ENCODE data around the gene TMOD1.

Gene TMOD1

DNA sequence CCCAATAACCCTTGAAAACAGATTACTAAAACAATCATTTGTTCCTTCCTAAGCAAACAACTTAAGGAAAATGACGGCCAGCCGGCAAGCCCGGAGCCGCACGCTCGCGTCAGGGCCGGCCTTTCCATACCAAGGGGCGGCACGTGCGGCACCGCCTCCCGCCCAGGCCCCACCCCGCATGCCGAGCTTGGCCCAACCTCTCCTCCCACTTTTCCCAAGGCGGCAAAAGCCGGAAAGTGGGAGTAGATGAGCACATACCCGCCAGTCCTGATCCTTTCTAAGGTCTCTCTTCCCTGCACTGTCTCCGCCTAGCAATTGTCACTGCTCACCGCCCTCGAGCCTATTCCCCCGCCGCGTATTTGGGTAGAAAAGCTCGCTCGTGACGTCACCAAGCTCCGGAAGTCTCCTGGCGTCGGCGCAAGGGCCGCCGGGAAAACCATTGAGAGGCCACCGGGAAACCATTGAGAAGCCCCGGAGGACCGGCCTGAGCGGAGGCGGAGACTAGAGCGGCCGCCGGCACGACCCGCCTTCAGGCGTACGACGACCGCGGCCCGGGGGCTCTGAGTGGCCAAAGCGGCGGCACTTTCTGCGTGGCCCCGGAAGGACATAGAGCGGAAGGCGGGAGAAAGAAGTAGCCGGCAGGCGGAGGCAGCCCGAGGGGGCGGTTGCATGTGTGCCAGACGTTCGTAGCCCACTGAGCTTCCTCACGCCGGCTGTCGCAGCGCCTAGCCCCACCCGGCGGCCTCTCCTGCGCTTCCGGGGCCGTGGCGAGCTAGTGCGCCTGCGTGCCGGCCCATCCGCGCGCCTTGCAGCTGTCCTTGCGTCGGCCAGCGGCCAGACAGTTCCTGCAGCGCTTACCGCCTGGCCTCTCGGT is 131.8 kb downstream of the TMOD1 start, which contains the start of the genes NCBP1 and TSTD2:
TSS of gene NCBP1 (plus strand) at position 837 of the 874 bp plus-strand sequence. CDS start 61 bp downstream, outside the sequence.
TSS of gene TSTD2 (minus strand) at position 384 of the 874 bp plus-strand sequence. CDS start 5,806 bp downstream, outside the sequence.
- peak; percentile 99 for DNase-seq (ENCODE audit: low read depth, low spot score)

DNA sequence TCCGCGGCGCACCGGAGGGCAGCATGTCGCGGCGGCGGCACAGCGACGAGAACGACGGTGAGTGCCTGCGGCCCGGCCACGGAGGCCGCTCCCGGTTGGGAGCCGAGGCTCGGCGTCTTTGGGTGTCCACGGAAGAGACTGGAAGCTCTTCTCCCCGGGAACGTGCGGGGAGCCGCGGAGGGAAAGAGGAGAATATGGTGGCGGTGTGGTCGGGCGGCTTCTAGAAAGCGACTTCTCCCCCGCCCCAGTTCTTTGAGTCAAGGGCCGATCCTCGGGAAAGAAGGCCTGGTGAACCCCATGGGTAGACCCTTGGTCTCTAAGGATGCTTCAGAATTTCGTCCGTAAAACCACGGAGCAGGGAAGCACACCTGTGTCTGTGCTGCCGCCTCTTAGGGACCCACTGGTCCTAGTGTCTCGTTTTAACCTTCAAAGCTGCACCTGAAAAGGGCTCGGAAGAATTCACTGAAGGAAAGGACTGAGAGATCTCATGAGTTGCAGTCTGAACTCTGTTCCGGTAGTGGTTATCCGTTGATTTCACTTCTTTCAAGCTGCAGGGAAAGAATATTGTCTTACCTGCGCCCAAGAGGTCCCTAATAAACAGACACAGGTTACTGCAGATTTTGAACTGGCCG is 132.5 kb downstream of the TMOD1 start:
- peak; percentile 25 for DNase-seq (ENCODE audit: low read depth, low spot score)

DNA sequence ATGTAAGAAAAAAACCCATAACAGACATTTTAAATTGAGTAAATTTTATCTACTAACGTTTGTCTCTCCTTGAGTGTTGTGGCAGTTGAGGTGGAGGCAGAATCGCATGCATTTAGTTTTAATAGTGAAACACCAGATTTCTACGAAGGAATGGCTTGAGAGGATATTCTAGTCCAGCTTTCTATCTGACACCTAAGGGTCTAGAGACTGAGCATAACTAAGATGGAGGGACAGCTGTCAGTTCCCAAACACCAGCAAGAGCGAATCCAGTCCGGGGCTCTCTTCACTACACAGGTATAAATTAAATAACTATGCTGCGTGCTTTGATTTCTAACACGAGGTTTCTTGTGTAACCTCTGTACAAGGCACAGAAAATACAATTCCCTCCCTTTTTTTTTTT is 133.6 kb downstream of the TMOD1 start:
- no peak for DNase-seq (ENCODE audit: low read depth, low spot score)

DNA sequence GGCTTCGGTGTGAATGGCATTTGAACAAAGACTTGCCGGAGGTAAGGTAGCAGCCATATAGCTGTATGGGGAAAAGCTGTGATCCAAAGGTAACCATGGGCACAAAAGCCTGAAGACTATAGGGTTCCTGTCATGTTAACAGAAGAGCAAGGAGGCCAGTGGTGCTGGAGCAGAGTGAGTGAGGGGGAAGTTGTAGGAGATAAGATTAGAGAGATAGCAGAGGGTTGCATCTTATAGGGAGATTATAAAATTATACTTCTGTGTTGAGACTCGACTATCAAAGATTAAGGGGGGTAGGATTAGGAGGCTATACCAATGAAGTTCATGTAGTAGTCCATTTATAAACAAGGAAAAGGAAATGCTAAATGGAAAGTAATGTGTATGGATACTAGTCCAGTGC is 135.4 kb downstream of the TMOD1 start:
- no peak for DNase-seq (ENCODE audit: low read depth, low spot score)

DNA sequence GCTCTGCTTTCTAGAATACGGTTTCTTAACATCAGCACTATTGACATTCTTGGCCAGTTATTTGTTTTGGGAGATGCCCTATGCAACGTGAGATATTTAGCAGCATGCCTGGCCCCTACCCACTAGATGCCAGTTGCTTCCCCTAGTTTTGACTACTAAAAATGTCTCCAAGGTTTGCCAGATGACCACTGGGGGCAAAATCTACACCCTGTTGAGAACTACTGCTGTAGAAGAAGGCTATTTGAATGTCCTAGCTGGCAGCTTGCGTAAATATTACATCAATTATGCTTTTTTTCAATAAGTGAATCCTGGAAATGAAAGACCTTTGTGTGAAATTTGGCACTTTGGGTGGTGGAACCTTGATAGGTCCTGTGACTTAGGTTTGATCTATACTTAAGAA is 137.2 kb downstream of the TMOD1 start:
- DNase-seq (ENCODE audit: low read depth, low spot score): no peak

DNA sequence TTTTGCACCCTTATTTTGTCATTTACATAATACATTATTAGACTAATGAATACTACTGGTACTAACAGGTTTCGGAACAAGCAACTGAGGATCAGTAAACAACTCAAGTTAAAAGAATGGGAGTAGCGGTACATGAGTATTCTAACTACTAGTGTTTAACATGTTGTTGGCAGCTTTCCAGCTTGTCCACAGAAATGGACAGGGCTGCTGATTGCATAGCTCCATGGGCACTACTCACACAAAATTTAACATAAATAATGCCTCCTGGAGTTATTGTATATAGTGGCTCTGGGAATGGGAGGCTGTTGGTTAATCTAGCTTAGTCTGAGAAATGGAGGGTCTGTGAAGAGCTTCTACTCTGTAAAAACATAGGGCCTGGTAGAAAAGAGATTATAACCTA is 138.9 kb downstream of the TMOD1 start:
- DNase-seq (ENCODE audit: low read depth, low spot score): peak; percentile 44

DNA sequence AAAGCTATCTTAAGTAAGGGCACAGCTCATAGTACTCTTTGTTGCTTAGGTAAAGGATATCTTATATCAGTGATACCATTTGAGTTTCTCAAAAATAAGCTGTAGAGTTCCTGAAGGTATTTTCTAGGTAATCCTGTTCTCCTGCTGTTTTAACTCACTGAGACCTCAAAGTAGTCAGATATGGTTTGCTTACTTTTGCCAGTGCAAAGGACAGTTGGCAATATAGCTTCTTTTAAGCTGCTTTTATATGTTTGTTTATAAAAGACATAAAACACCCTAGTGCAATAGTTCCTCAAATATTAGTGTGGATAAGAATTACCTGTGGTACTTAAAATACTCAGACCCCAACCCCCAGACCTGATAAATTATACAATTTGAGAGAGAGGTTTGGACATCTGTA is 144.3 kb downstream of the TMOD1 start:
- DNase-seq (ENCODE audit: low read depth, low spot score): no peak

DNA sequence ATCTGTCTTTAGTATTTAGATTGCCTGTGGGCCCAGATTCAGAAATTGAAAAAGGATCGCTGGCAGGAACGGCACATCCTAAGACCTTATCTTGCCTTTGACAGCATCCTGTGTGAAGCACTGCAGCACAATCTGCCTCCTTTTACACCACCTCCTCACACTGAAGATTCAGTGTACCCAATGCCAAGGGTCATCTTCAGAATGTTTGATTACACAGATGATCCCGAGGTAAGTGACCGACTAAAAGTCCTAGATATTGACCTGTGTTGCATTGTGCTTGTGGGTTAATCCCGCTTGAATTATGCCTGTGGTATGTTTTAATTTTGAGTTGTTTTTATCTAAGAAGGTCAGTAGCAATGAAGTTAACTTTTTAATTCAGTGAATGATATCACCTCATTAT is 146.5 kb downstream of the TMOD1 start:
- DNase-seq (ENCODE audit: low read depth, low spot score): no peak
